Activated T-cell treated with anti-CD3 and anti-CD28 coated beads for 1 hour (primary cell): ENCODE measurements around the gene ZKSCAN2.

Source experiments
- DNase-seq: peaks from one replicate; pipeline ENCODE4 v3.0.0-alpha.2; 2020; ENCODE audit warnings: low read depth

ZKSCAN2 gene

GRCh38 chr16:25223964-25224363 is 33.7 kb downstream of the ZKSCAN2 start:
- DNase-seq, result no peak

- DNase-seq, result no peak
Measured at GRCh38 chr16:25222959-25223358, 34.7 kb downstream of the ZKSCAN2 start.

- no peak for DNase-seq
Measured at GRCh38 chr16:25219070-25219737, 38.4 kb downstream of the ZKSCAN2 start.

- DNase-seq, result no peak
Measured at GRCh38 chr16:25217921-25218320, 39.7 kb downstream of the ZKSCAN2 start.

GRCh38 chr16:25217112-25217511 is 40.5 kb downstream of the ZKSCAN2 start:
- DNase-seq, result no peak

- DNase-seq, result no peak
Measured at GRCh38 chr16:25213709-25214397, 43.8 kb downstream of the ZKSCAN2 start.

- no peak for DNase-seq
Measured at GRCh38 chr16:25212636-25213035, 45.0 kb downstream of the ZKSCAN2 start.

- DNase-seq, result no peak
Measured at GRCh38 chr16:25210758-25211157, 46.9 kb downstream of the ZKSCAN2 start.

GRCh38 chr16:25199457-25199856 is 58.2 kb downstream of the ZKSCAN2 start:
- DNase-seq, result no peak

- no peak for DNase-seq
Measured at GRCh38 chr16:25198021-25198420, 59.6 kb downstream of the ZKSCAN2 start.

GRCh38 chr16:25194273-25194878 is 63.3 kb downstream of the ZKSCAN2 start:
- DNase-seq, result no peak

GRCh38 chr16:25192096-25192495 is 65.5 kb downstream of the ZKSCAN2 start:
- no peak for DNase-seq

- no peak for DNase-seq
Measured at GRCh38 chr16:25189305-25189704, 68.3 kb downstream of the ZKSCAN2 start.

GRCh38 chr16:25187491-25187795 is 70.2 kb downstream of the ZKSCAN2 start:
- DNase-seq, result no peak
